CD4-positive, alpha-beta T cell treated with Interleukin-4 for 4 hours (primary cell): ENCODE measurements around the gene CSTA.

Experiments used
- DNase-seq: peaks from one replicate; pipeline ENCODE4 v3.0.0-alpha.2; 2020

Gene CSTA, protein sequence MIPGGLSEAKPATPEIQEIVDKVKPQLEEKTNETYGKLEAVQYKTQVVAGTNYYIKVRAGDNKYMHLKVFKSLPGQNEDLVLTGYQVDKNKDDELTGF

DNA sequence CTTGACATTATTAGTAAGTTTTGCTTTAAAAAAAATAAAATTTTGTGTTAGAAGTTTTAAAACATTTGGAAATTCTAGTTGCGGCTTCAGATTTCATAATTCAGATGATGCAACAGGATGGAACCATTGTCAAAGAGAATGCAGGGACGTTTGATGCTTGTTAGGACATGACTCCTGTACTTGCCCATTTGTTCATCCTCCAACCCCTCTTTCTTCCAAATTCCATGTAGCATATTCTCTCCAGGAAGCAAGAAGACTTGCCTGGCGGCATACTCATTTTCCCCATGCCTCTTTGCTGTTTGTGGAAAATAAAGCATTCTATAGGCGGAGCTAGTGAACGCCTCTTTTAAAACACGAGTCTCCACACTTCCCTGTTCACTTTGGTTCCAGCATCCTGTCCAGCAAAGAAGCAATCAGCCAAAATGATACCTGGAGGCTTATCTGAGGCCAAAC is at the start of gene CSTA:
TSS of gene CSTA (plus strand) at position 378 of the 453 bp plus-strand sequence. CDS start at position 423, 45 bp downstream.
- no peak for DNase-seq

DNA sequence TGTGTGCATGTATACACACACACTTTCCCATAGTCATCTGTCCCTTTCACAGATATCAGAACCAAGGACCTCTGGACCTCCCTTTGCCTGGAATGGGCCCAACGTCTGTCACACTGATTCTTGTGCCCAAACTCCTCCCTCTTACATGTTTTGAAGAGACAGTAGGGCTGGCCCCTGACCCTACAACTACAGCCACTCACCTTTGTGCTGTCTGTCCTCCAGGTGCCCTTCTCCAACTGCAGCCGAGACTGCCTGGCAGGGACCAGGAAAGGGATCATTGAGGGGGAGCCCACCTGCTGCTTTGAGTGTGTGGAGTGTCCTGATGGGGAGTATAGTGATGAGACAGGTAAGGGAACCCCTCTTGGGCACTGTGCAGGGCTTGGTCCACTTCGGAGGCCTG is 43.2 kb upstream of the CSTA start:
- DNase-seq, result no peak

DNA sequence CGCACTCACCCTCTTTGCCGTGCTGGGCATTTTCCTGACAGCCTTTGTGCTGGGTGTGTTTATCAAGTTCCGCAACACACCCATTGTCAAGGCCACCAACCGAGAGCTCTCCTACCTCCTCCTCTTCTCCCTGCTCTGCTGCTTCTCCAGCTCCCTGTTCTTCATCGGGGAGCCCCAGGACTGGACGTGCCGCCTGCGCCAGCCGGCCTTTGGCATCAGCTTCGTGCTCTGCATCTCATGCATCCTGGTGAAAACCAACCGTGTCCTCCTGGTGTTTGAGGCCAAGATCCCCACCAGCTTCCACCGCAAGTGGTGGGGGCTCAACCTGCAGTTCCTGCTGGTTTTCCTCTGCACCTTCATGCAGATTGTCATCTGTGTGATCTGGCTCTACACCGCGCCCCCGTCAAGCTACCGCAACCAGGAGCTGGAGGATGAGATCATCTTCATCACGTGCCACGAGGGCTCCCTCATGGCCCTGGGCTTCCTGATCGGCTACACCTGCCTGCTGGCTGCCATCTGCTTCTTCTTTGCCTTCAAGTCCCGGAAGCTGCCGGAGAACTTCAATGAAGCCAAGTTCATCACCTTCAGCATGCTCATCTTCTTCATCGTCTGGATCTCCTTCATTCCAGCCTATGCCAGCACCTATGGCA is 41.1 kb upstream of the CSTA start:
- no peak for DNase-seq

DNA sequence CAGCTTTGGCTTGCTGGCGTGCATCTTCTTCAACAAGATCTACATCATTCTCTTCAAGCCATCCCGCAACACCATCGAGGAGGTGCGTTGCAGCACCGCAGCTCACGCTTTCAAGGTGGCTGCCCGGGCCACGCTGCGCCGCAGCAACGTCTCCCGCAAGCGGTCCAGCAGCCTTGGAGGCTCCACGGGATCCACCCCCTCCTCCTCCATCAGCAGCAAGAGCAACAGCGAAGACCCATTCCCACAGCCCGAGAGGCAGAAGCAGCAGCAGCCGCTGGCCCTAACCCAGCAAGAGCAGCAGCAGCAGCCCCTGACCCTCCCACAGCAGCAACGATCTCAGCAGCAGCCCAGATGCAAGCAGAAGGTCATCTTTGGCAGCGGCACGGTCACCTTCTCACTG is 40.6 kb upstream of the CSTA start:
- no peak for DNase-seq

DNA sequence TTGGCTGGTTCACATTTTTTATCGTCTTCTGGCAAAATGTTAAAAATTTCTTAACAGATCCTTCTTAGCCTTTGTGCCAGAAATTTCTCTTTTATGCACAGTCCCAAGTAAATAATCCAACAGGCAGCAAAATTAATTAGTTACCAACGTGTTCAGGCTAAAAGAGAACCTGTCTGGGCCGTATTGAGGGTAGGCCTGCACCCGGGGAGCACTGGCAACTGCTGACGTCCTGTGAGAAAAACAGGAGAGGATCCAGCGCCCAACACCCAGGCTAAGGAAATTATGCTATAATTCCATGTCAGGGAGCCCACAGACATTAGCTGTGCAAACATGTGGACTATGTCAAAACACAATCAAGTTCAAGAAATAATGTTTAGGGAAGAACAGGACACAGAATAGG is 30.7 kb upstream of the CSTA start:
- DNase-seq, result no peak

DNA sequence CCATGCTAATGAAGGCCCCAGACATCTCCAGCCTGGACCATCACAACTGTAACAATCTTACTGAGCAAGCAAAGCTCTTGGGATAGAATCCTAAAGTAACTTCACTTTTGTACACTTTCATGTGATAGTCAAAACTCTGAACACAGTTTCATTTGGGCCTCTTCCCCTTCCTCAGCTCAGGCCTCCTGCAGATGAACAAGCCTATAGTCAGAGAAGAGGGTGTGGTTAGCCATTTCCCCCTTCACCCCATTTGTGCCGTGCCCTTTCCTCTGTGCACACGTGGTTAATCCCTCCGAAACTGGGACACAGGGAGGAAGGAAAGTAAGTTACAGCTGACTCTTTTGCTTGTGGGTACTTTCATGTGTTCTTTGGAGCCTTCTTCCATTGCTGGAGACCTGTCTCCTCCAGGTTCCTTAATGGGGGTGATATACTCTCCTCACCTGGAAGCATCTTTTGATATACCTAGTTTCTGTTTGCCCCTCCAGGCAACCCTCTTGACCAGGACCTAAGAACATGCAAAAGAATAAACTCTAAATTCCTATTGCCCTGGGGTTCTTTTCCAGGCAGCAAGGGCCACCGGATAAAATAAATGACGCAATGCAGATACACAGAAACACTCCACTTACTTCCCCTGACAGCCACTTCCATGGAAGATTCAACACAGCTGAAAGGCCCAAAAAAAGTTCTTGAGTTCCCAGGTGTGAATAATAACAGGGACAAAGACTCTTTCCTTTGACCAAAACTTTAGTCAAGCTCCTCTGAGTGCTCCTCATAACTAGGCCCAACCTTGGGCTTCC is 29.6 kb upstream of the CSTA start:
- peak; percentile 16 for DNase-seq

DNA sequence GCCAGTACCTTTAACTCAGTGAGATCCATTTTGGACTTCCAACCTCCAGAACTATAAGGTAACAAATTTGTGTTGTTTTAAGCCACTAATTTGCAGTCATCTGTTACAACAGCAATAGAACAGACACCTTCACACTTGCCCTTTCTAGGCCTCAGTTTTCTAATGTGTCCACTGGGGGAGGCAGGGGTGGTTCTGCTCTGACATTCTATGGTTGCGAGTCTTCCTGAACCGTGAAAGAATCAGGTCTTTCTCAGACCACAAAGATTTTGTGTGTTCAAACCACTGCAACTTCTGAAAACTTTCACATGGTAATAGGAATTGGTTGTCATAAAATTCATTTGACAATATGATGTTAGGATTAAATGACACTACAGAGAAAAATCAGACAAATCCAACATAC is 26.8 kb upstream of the CSTA start:
- no peak for DNase-seq

DNA sequence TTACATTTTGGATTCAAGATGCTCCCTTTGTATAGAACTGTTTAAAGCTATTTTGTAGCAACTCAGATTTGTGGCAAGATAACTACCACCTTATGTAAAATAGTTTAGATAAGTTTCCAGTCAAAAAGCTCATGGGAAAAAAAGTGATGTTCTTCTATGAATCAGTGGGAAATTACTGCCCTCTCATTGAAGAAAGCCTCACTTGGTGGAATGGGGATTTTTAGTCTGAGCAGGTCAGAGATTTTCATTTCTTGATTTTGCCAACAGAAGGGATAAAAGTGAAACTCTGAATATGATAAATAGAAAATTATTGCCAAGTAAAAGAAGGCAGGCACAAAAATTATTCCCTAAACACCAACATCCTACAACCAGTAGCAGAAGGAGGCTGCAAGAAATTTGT is 25.8 kb upstream of the CSTA start:
- no peak for DNase-seq

DNA sequence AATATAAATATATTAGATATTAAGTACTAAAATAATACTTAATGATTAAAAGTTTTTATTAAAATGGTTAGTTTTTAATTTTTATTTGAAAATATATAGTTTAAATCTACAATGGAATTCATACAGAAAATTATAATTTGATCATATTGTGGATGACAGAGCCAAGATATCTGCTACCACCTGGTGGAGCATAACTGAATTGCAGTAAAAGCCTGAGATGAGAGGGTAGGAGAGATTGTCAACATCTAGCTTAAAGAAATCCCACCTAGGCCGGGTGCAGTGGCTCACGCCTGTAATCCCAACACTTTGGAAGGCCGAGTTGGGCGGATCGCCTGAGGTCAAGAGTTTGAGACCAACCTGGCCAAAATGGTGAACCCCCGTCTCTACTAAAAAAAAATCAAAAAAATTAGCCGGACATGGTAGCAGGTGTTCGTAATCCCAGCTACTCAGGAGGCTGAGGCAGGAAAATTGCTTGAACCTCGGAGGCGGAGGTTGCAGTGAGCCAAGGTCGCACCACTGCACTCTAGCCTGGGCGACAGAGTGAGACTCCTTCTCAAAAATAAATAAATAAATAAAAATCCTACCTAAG is 25.1 kb upstream of the CSTA start:
- DNase-seq, result peak; percentile 54

DNA sequence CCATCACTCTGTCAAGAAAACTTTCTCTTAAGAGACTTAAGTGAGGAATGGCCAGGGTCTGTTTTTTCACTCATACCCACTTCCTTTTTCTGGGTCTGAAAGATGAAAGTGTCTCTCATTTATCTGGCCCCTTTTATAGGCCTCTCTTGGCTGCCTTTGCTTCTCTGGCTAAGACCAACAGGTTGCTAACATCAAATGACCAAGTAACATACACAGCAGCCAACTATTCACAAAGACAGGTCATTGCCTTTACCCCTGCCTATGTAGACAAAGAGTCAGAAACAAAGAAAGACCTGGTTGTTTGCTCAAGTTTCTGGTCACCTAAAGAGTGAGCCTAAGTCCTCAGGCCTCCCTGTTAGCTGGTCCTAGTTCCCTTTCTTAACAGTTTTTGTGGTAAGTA is 24.0 kb upstream of the CSTA start:
- DNase-seq, result no peak

DNA sequence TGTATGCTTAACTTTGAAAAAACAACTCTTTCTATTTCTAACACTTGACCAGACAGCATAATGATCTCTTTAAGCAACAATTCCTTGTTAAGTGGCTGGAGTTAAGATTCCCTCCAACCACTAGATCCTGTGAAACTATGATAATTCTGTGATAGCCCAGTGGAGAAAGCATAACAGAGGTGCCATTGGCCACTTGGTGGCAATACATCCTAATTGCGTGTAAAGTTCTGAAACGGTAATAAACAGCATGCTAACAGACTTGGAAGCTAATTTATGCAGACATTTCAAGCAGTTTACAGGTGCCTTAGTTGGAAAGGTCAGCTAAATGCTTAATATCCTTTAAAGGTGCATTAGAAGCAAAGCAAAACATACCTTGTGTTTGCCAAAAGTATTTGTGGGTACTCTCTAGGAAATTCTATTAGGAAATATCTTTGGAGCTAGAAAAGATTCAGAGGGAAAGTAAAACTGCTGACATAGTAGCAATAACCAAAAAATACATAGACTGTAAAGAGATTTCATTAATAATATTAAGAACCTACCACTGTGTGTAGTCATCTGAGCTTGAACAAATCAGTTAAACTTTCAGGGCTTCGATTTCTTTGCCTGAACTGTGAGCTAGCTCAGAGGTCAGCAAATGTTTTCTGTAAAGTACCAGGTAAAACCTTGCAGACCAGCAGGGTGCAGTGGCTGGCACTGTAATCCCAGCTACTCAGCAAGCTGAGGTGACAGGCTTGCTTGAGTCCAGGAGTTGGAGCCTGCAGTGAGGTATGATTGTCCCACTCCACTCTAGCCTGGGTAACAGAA is 19.0 kb upstream of the CSTA start:
- no peak for DNase-seq

DNA sequence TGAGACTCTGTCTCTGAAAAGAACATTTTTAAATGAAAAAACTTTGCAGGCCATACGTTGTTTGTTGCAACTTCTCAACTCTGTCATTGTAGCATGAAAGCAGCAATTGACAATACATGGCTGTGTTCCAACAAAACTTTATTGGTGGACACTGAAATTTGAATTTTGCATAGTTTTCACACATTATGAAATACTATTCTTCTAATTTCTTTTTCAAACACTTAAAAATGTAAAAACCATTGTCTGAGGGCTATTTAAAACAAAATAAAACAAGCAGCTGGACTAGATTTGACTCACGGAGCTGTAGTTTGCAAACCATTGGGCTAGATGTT is 18.5 kb upstream of the CSTA start:
- no peak for DNase-seq

DNA sequence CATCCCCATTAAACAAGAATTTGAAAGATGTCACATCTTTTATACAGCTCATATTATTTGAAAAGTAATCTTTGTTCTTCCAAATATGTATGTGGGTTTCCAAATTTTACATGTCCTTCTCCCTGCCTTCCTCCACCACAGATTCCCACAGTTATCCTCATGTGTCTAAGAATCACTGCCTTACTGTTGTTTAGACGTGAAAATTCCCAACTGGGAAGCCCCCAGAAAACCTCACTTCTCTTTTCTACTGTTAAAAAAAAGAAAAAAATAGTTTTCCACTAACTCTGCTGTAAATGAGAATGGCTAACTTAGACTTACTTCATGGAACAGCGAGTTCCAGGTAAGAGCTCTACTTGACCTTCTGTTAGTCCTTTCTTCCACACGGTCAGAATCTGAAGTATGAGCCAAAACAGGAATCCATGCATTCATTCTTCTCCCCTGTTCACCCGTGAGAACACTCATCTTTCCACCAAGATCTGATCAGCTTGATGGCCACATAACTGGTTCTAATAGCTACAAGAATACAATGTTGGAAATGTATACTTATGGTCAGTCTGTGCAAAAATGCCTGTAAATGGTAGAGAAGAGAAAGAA is 17.9 kb upstream of the CSTA start:
- no peak for DNase-seq

DNA sequence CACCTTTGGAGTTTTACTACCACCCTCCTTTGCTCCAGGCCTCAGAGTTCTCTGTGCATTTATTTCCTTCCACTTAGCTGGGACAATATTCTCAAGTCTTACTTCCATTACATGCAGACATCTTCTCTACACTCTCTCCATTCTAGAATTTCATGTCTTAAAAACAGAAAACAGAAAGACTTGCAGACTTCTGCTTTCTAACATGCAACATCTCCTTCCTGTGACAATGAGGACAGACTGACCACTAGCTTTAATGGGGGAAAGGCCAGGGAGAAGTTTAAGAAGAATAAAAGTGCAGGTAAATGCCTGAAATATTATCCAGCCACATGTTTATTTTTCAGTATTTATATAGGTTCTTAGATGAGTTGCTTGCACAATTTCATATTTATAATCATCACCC is 17.1 kb upstream of the CSTA start:
- no peak for DNase-seq

DNA sequence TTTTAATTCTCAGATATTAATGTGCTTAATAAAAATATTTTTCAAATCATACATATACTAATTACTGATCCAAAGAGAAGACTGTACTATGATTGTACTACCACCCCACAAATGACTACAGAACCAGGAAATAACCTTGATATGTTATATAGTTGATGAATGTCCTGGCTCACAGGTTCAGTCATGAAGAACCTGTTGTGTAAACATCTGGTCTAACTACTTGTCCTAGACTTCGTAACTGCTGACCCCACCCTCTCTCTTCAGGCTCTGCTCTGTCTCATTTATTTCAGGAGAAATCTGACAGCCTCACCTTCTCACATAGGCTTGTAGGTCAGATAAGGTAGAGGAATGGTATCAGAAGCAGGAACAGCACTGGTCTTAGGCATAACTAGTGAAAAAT is 14.7 kb upstream of the CSTA start:
- DNase-seq, result no peak

DNA sequence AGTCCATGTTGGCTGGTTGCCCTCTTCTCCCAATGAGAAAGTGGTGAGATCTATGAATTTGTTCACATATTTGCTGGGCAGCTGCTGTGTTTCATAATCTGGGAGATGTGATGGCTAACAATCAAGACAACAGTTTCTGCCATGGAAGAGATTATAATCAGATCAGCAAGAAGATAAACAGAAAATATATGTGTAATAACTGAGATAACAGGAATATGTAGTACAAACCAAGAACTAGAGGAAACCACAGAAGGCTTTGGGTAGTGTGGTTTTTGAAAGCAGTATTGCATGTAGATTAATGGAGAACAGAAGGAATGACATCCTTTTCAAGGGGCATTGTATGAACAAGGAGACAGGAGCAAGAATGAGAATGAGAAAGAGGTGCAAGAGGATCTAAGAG is 12.2 kb upstream of the CSTA start:
- no peak for DNase-seq

DNA sequence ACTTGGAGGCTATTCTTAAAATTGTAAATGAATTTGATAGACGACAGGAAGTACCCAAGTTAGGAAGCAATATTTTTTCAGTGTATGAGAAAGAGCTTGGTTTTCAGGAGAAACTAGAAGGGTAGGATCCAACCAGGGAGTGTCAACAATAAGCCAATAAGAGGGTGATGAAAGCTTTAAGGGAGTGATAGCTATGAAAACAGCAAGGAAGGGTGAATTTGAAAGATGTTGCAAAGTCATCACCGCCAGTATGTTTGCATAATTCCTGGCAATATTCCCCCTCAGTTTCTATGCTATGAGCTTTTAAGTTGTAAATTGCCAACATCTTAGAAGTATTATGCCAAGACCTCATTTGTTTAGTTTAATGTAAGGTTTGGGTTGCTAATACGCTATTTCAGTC is 11.8 kb upstream of the CSTA start:
- DNase-seq, result no peak

DNA sequence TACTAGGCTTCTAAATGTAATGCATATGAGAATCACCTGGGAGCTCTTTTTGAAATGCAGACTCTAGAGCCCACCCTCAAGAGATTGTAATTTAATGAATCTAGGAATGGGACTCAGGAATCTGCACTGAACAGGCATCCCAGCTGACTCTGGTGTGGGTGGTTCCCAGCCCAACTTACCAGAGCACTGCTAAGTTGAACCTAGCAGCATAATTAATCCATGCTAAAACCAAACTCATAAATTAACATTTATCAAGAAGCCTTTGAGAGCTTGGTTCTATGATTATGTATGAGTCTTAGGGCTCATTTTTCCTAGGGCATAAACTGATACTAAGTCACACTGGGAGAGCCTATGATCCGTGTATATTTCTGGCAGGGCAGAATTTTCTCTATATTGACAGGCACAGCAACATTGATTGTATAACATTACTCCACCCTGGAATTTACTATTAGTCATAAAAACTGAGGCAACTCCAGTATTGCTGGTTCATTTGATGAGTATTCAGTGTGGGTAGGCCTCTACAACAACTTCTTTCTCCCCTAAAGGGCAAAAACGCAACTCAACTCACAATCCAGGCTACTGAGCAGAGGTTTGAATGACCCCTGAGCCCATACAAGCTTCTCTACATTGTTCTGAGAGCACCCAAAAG is 10.7 kb upstream of the CSTA start:
- DNase-seq, result no peak

DNA sequence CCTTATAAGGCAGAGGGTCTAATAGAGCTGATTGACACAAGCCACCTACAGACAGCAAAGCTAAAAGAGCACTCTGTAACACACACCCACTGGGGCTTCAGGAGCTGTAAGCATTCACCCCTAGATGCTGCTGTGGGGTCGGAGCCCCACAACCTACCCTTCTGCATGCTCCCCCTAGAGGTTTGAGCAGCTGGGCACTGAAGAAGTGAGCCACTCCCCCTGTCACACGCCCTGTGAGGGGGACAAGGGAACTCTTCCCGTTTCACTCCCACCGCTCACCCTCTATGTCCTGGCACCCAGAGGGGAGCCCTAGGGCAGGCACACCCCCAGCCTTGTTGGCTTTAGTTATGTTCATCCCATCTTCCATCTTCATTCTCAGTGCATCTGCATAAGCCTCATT is 9.4 kb upstream of the CSTA start:
- DNase-seq, result no peak

DNA sequence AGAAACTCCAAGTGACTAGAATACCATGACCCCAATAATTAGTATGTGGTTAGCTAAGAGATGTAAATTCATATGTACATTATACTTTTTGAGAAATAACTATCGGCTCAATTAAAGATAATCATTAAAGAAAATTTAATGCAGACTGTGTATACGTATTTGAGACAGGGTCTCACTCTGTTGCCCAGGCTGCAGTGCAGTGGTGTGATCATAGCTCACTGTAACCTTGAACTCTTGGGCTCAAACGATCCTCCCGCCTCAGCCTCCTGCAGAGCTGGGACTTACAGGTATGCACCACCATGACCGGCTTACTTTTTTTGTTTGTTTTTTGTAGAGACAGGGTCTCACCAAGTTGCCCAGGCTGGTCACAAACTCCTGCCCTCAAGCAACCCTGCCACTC is 8.7 kb upstream of the CSTA start:
- no peak for DNase-seq

DNA sequence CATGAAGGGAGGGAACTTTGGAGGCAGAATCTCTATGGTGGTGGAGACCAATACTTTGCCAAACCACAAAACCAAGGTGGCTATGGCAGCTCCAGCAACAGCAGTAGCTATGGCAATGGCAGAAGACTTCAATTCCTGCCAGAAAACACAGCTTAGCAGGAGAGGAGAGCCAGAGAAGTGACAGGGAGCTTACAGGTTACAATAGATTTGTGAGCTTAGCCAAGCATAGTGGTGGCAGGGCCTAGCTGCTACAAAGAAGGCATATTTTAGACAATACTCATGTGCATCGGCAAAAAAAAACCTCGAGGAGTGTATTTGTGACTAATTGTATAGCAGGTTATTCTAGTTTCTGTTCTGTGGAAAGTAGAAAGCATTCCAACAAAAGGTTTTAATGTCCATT is 6.4 kb upstream of the CSTA start:
- no peak for DNase-seq
